ENCODE measurements around the gene EEF1A2. TPM values are rescaled to one million over a fixed set of nuclear protein-coding genes. Genes with fewer than 3 reads are reported as not detected.

The EEF1A2 gene
- total RNA-seq = 1 to 10 TPM in 3 of 4 donors, not detected in 1; 2.1 to 4.7 (median 2.8) TPM

DNA sequence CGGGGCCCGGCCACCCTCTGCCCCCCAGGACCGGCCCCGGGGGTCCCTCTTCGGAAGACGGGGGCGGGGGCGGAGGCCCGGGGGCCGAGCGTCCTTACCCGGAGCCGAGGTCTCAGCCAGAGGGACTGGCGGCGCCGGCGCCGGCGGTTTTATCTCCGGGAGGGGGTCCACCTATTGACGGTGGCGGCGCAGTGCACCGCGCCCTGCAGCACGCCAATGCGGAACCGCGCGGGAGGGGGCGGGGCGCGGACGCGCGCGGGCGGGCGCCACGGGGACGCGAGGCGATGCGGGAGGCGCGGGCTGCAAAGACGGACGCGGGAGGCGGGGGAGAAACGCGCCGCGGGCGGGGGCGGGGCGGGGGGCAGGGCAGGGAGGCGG lies at the start of gene EEF1A2:
Gene EEF1A2, minus strand, starts transcription at position 124 of the 378 bp plus-strand sequence. CDS start 1,320 bp downstream, outside the sequence.
- ATAC-seq (ENCODE audit: low FRiP score) = no peak
- no peak for DNase-seq (ENCODE audit: low spot score)
- TF ChIP-seq, protein P1, sequence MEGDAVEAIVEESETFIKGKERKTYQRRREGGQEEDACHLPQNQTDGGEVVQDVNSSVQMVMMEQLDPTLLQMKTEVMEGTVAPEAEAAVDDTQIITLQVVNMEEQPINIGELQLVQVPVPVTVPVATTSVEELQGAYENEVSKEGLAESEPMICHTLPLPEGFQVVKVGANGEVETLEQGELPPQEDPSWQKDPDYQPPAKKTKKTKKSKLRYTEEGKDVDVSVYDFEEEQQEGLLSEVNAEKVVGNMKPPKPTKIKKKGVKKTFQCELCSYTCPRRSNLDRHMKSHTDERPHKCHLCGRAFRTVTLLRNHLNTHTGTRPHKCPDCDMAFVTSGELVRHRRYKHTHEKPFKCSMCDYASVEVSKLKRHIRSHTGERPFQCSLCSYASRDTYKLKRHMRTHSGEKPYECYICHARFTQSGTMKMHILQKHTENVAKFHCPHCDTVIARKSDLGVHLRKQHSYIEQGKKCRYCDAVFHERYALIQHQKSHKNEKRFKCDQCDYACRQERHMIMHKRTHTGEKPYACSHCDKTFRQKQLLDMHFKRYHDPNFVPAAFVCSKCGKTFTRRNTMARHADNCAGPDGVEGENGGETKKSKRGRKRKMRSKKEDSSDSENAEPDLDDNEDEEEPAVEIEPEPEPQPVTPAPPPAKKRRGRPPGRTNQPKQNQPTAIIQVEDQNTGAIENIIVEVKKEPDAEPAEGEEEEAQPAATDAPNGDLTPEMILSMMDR (IDR thresholded peaks at IDR 0.05) = no peak

DNA sequence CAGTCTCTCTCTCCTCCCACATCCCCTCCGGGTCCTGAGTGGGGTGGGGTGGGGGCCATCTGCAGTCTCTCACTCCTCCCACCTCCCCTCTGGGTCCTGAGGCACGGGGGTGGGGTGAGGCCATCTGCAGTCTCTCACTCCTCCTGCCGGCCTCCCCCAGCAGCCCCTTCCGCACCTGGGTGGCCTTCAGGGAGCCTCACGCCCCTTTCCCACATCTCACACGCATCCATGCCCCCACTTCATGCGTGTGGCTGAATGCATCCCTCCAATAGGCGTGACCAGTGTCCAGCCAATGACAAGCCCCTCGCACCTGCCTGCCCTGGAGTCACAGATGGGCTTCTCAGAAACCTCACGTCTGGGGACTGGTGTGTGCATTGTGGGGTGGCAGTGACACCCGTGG lies 49.7 kb upstream of the EEF1A2 start:
- TF ChIP-seq, protein P1 (IDR thresholded peaks at IDR 0.05) = no peak
- DNase-seq (ENCODE audit: low spot score) (no peak), ATAC-seq (ENCODE audit: low FRiP score) (no peak)

DNA sequence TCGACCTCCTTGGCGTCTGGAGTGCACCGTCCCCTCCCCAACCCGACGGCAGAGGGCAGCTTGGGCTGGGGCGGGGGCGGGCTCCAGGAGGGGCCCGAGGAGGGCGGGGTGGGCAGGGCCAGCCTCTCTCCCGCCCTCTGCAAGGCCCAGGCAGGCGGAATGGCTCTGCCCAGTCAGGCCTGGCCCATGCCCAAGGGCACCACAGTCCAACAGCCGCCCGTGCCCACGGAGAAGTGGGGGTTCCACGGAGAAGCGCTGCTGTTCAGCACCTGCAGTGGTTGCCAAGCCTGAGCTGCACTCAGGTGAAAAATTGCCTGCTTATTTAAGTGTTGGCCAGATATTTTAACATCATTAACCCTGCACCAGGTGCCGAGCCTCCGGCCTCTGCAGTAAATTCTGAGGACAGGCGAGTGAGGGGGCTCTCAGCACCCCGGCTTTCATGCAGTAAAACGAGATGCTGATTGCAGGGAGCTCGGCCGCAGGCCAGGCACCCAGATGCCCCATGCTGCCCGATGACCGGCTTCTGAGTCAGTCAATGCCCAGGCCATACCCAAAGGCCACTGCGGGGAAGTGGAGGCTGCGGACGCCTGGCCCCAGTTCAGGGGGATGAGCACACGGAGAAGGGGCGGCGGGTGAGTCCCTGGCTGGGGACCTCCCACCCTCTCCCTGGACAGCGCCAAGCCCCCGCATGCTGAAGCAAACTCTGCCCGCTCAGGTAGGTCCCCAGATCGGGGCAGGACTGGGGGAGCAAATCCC lies 49.0 kb upstream of the EEF1A2 start, which contains the start of gene SRMS:
Gene SRMS, minus strand, starts transcription at position 25 of the 756 bp plus-strand sequence. CDS start 286 bp downstream, outside the sequence.
- ATAC-seq (ENCODE audit: low FRiP score) (no peak), DNase-seq (ENCODE audit: low spot score) (no peak)
- TF ChIP-seq, protein P1 (IDR thresholded peaks at IDR 0.05) = no peak

DNA sequence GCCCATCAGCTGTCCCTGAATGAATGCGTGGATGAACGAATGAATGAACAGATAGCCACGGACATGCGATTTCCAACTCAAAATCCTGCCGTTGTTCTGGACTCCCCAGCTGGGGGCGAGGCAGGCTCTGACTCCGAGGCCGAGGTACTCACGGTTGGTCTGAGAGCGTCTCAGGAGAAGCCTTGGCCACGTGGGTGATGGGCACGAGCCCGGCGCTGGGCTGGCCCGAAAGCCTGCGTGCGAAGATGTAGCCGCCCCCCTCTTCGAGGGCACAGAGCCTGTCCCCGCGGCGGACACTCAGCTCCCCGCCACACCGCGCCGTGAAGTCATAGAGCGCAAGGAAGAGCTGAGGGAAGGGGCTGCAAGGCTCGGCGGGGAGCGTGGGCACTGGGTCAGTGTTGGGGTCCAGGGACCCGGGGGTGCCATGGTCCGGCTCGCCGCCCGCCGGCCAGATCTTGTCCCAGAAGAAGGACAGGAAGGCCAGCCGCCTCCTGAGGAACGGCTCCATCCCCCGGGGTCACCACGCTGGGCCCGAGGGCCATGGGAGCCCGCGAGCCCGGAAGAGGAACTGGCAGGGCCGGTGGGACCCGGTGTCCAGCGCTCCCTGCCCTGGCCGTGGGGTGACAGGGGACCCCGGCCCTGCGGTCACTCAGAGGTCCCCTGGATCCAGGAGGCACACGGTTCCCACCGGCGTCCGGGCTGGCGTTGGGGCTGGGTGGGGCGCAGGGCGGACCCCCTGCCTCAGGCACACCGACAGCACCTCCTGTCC lies 48.3 kb upstream of the EEF1A2 start:
- TF ChIP-seq, protein P1 (IDR thresholded peaks at IDR 0.05) = no peak
- no peak for DNase-seq (ENCODE audit: low spot score)
- ATAC-seq (ENCODE audit: low FRiP score) = no peak

DNA sequence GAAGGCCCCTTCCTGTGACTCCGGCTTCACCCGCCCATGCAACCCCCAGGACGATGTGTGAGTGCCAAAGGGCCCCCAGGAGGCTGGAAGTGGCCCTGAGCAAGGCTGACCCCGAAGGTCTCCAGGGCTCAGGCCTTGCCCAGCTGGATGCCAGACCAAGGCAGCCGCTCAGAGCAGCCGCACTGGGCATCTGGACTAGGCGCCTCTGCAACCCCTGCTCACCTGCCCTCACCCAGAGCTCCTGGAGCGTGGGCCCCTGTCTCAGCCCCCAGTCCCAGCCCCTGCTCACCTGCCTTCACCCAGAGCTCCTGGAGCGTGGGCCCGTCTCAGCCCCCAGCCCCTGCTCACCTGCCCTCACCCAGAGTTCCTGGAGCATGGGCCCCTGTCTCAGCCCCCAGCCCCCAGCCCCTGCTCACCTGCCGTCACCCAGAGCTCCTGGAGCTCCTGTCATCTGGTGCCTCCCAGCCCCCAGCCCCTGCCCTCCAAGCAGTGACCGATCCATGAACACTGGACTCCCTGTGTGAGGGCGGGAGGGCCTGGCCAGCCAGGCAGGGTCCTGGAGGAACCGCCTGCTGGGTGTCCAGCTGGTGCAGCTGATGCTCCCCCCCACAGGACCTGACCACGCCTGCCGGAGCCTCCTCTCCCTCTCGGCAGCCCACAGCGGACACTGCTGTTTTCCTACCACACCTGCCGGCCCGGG lies 47.5 kb upstream of the EEF1A2 start:
- TF ChIP-seq, protein P1 (IDR thresholded peaks at IDR 0.05) = no peak
- ATAC-seq (ENCODE audit: low FRiP score) = no peak
- DNase-seq (ENCODE audit: low spot score) = no peak

DNA sequence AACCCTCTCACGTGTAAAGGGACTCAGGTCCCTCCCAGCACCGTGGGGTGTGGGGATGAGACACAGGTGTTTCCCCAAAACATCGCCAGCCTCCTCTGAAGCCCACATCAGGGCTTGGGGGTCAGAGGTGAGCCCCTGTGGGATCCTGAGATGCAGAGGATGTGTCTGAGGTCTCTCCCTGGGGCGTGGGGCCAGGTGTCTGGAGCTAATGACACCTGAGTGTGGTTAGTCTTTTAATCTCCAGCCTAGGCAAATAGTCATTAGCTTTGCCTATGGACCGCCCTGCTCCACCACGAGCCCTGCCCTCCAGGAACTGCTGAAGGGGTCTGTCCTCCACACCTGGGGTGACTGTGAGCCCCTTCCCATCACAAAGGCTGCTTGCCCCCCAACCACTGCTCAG lies 46.9 kb upstream of the EEF1A2 start:
- TF ChIP-seq, protein P1 (IDR thresholded peaks at IDR 0.05) = no peak
- no peak for ATAC-seq (ENCODE audit: low FRiP score)
- no peak for DNase-seq (ENCODE audit: low spot score)
